HG03558 (cell line): ENCODE measurements around the gene MORF4L2.
"Not testable (repeated sequence)": the region's sequence is repeated elsewhere in the genome, so short reads cannot be mapped to it uniquely, and the experiment has no call there.

Experiments
- ATAC-seq: cut with Tn5 transposase; IDR thresholded peaks from one replicate; pipeline ENCODE4 v1.9.1; 2021; ENCODE audit warnings: moderate number of reproducible peaks; ENCODE audit not compliant: unreplicated experiment; ENCODE audit errors: extremely low read depth

MORF4L2 gene

DNA sequence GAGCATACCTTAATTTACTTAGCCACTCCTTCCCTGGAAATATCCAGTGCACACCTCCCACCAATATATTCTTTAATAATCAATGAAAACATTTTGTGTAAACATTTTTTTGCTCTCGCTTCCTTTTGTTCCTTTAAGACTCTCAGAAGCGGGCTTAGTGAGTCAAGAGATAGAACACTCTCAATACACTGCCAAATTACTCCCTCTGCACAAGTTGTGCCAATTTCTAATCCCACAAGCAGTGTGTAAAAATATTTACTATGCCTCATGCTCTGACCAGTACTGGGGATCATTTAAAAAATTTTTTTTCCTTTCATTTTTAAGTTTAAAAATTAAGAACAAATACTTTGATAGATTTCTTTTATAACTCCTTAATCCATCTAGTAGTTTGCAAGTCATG, 5.1 kb downstream of the MORF4L2 start:
- no peak for ATAC-seq

DNA sequence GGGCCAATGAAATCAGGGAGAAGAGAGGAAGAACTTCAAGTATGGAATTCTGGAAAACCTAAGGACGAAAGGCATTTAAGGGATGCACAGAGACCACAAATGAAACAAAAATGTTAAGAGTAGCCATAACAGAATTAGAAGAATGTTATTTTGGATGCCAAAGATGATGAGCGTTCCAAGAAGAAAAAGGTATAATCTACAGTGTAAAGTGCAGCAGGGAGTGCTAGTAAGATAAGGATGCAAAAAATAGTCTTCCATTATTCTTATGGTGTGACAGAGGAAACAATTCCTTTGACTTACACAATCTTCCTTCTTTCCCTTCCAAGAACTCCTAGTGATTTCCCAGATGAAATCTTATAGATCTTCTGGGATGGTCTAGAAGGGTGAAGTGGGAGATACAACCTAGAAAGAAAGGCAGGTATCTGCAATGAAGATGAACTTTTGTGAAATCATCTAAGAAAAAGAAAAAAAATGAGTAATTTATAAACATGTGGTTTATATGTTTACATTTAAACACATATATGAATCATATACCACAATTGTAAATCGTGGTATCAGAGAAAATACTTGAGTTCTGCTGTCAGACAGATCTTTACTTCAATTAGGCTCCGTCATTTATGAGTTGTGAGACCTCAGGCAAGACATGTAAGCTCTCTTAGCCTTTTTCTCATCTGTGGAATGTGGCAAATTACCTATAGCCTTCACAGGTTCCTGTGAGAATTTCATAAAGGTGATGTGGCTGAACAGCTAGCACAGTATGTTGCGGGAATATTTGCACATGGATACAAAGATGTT, 8.1 kb downstream of the MORF4L2 start:
- ATAC-seq = no peak

DNA sequence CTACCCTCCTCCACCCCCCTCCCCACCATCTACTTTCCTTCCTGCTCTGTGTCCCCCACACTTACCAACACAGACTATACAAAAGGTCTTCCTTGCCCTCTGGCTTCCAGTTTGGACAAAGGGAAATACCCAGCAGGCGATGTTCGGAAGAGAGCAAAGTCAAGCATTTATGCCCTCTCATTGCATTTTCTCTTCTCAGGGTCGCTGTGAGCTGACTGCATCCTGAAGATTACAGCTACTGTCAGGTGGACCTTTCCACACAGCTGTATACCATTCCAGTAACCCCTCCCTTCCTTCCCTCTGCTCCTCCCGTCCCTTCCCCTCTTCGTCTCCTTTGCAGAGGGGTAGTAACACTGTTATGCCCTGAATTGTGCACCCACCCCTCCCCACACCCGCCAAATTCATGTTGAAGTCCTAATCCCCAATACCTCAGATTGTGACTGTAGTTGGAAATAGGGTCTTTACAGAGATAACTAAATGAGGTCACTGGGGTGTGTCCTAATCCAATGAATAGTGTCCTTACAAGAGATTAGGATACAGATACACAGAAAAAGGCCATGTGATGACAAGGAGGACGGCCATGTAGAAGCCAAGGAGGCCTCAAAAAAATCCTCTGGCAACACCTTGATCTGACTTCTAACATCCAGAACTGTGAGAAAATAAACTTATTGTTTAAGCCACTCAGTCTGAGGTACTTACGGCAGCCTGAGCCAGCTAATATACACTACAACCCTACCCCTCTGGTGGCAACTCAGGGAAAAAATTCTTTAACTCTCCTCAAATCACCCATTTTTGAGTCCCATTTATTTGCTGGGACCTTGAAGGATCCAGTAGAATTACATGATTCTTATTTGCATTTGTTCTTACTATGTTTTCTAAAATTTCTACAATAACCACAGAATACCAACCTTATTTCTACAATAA, 11.7 kb downstream of the MORF4L2 start:
- ATAC-seq = no peak

DNA sequence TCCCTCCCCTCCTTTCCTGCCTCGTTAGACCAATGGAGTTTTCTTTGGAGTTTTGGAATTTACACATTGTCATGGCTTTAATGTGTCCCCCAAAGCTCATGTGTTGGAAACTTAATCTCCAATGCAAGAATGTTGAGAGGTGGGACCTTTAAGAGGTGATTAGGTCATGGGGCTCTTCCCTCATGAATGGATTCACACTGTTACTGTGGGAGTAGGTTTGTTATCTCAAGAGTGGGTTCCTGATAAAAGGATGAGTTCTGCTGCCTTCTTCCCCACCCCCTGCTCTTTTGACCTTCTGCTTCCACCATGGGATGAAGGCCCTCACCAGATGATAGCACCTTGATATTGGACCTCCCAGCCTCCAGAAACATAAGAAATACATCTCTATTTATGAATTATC, 16.8 kb downstream of the MORF4L2 start:
- no peak for ATAC-seq

DNA sequence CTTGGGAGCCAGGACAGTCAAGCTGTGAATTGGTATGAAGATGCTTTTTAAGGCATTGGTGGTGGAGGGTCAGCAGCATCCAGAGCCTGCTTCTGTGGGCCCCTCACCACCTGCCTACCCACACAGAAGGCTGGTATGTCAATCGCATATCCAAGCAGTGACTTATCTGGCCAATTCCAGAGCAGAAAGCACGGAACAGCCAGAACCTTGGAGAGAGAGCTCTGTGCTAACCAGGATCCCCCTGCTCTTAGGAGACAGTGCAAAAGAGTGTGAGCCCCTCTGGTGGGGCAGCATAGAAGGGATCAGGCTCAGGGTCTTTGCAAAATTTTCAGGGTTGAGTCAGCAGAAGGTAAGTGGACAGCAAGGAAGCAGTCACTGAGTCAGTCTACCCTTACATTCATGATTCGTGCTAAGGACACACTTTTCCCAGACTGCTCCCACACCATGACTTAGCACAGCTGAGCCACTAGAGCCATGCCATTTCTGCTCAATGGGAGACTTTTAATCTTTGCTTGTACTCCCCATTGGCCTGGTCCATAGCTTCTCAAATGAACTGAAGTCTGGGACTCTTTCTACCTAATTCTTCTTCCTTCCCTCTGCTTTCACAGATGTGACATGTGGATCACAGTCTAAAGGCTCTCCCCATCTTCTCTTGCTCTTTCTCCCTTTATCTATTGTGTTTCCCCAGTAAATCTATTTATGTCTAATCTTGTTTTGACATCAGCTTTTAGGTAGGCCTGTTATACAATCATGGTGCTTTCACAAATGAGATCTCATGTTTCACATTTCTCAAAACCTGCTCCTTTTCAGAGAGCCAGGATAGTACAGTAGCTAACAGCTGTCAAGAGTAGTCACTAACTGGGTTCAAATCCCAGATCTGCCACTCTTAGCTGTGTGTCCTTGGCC, 20.0 kb downstream of the MORF4L2 start:
- no peak for ATAC-seq

DNA sequence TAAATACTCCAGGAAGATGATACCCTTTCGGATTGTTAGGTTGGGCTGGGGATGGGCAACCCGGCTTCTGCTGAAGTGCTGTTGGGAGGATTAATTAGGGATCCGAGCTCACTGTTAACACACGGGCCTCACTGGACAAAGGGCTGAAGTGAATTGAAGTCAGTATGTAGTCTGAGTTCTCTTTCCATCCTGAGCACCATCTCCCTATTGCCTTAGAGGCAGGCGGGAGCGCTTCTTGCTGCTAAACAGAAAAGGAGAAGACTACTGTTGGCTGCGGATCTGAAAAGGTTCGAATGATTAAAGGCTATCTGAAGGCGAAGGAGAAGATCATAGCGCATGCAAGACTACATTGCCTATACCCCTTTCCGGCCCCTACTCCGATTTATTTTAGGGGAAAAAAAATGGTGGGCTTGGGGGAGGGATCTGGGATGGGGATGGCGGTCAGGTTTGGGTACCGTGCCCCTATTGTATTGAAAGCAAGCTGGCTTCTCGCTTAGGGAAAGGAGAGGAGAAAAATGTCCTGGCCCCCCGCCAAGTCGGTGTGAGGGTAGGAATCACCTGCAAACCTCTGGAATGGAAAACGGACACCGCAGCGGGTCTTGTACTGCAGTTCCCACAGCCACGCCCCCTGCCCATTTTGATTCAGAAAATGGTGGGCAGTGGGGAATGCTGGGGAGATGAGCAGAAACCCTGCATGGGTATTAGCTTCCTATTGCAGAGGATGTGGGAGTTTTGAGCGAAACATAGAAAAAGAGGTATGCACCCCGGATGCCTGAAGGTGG, 22.3 kb downstream of the MORF4L2 start:
- no peak for ATAC-seq

DNA sequence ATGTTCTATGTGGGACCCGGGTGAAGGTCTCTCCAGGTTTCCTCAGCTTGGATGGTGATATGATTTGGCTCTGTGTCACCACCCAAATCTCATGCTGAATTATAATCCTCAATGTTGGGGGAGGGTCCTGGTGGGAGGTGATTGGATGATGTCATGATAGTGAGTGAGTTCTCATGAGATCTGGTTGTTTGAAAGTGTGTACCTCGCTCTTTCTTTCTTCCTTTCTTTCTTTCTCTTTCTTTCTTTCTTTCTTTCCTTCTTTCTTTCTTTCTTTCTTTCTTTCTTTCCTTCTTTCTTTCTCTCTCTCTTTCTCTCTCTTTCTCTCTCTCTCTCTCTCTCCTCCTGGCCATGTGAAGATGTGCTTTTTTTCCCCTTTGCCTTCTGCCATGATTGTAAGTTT, 27.0 kb downstream of the MORF4L2 start:
- not testable (repeated sequence) for ATAC-seq

DNA sequence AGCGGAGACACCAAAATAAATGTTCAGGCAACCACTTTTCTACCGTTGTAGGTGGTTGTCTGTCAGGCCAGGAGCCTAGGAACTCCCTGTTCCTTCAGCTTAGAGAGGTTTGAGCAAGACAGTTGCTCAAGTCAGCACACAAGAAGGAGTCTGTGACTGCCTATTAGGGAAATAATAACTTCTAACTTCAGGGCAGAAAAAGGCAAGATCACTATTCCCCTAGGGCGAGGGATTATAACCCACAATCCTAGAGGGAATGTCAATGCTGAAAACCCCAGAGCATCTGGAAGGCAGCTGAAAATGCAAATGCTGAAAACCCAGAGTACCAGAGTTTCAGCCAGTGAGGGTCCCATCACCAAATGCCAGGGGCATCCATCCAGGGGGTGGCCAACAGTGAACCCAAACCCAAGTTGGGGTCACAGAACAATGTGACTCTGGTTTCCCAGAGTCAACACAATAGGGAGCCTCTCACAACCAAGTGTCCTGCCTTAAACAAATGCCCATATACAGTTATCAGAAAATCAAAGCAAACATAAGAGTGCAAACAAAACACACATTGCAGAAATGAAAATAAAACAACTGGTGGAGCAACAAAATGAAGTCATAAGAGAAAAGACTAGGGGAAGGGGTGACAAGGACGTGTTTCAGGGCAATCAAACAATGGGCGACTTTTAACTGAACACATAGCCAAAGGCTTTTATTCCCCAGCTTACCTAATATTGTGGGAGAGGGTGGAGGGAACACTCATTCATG, 27.6 kb downstream of the MORF4L2 start:
- ATAC-seq = no peak

DNA sequence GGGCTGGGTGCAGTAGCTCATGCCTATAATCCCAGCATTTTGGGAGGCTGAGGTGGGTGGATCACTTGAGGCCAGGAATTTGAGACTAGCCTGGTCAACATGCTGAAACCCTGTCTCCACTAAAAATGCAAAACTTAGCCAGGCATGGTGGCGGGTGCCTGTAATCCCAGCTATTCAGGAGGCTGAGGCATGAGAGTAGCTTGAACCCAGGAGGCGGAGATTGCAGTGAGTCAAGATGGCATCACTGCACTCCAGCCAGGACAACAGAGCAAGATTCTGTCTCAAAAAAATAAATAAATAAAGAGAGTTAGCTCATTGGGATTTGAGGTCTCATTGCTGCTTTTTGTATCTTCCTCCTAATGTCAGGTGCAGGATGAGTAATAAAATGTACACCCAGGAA, 29.4 kb downstream of the MORF4L2 start:
- ATAC-seq = not testable (repeated sequence)

DNA sequence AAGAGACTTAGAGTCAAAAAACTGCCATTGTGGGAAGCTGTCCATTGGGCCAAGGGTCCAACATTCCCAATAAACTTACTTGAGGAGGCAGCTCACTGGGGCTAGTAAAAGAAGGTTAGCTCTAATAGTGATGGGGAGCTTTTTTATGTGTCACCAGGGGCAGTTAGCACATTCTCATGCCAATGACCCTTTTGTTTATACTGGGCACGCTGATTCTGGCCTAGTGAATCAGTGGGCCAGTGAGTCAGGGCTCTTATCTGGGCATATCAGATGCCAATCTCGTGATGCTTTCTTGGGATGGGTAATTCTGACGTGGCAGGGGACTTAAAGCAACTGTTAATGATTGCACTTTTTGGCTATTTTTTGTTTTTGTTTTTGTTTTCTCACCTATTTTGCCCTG, 29.9 kb downstream of the MORF4L2 start:
- ATAC-seq = no peak

DNA sequence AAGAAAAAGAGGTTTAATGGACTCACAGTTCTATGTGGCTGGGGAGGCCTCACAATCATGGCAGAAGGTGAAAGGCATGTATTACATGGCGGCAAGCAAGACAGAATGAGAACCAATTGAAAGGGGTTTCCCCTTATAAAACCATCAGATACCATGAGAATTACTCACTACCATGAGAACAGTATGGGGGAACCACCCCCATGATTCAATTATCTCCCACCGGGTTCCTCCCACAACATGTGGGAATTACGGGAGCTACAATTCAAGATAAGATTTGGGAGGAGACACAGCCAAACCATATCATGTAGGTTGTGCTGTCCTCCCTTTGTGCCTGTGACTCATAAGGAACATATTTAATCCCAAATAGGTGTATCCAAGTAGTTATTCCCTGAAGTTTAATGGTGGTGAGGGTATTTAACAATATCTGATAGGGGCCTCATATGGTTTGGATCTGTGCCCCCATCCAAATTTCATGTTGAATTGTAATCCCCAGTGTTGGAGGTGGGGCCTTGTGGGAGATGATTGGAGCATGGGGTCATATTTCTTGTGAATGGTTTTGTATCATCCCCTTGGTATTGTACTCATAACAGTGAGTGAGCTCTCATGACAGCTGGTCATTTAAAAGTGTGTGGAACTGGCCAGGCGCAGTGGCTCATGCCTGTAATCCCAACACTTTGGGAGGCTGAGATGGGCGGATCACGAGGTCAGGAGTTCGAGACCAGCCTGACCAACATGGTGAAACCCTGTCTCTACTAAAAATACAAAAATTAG, 31.1 kb downstream of the MORF4L2 start:
- ATAC-seq = not testable (repeated sequence)

DNA sequence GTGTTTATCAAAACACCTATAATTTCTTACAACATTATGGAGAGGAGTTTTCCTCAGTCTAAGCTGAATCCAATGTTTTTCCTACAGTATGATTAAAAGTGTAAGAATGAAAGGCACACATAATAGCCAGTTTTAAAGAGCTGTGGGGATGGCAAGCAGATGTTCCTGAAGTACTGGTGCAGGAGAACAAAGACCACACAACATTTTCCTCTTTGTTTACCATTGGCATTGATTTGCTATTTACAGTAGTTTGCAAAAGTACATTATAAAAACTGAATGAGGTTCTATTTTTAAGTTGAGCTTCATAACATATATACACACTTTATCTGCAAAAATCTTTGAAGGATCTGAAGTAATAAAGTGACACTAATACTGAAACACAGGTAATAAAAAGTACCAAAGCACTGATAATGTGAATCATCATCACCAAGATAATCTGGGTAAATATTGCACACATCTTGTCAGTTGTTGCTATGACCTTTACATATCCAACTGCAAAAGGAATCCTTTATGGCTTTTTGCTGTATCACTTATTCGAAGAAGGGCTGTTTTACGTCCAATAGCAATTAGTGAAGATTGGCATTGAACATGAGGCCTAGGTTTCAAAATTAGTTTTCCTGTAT, 35.2 kb downstream of the MORF4L2 start:
- ATAC-seq = no peak

DNA sequence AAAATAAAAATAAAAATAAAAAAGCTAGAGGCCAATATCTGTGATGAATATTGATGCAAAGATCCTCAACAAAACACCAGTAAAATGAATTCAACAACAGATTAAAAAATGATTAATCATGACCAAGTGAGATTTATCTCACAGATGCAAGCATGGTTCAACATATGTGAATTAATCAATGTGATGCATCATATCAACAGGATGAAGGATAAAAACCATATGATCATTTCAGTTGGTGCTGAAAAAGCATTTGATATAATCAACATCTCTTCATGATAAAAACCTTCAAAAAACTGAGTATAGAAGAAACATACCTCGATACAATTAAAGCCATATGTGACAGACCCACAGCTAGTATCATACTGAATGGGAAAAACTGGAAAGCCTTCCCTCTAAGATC, 38.9 kb downstream of the MORF4L2 start:
- ATAC-seq = no peak

DNA sequence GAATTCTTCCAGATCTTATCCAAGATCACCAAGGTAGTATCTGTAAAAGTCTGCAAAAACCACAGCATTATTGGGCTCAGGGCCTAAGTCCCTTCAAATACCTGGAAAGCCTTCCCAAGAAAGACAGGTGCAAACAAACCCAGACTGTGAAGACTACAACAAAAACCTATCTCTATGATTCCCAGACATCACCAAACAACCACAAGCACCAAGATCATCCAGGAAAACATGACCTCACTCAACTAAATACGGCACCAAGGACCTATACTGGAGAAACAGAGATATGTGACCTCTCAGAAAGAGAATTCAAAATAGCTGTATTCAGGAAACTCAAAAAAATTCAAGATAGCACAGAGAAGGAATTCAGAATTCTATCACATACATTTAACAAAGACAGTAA, 42.4 kb downstream of the MORF4L2 start:
- no peak for ATAC-seq

DNA sequence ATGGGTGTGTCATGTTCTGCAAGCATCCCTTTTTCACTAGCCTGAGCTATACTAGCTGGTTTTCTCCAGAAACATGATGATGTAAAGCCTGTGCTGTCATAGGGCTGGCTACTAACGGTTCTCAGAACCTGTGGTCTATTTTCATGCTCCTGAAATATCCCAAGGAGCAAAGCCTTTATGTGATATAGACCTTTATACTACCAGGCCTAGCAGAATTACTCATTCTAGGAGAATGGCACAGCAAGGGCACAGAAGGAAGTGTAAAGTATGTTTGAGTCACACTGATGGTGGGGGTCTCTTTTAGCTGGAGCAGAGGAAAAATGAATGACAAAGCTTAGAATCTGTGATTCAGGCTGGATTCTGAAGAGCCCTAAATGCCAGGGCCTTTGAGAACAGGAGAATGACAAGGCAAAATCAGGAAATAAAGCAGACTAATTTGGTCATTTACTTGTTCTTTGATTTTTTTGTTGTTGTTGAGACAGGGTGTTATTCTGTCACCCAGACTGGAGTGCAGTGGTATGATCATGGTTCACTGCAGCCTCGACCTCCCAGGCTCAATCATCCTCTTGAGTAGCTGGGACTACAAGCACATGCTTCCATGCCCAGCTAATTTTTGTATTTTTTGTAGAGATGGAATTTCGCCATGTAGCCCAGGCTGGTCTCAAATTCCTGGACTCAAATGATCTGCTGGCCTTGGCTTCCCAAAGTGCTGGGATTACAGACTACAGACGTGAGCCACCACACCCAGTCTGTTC, 45.9 kb downstream of the MORF4L2 start:
- no peak for ATAC-seq

DNA sequence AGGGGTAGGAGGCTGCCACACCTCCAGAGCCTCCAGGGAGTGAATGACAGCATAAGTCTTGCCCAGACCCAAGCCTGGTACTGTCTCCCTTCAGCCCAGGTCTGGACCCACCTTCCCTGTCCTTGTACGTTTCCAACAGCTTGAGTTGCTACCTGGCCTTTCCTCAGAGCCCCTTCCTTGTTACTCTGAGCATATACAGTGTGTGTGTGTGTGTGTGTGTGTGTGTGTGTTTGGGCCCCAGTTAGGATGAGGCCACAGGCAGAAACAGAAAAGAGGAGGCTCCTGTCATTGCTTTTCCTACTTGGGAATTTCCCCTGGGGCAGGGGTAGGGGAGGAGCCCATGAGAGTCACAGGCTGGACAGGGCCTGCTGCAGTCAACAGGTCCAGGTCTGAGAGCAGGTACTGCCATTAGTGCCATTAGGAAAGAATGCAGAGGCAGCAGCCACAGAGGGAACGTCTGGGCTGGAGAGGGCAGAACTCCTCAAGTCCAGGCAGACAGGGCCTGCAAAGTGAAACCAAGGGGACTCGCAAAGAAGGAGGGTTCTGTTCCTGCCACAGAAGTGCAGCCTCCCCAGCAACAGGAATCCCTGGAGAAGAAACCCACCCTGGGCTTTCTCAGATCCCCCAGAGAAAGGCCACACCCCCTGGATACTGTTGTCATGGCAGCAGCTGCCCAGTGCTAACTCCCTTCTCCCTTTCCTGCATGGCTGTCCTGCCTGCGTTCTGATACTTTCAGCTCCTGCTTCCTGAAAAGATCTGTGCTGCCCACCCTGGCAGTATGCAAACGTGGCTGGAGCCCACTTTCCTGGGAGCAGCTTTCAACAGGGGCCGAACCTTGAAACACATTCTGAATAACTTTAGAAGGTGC, 47.8 kb downstream of the MORF4L2 start:
- not testable (repeated sequence) for ATAC-seq
